Fibroblast of the aortic adventitia (primary cell): ENCODE measurements around the gene KIF22. TPM values are rescaled to one million over a fixed set of nuclear protein-coding genes. Genes with fewer than 3 reads are reported as not detected.
"Not testable (repeated sequence)": the region's sequence is repeated elsewhere in the genome, so short reads cannot be mapped to it uniquely, and the experiment has no call there.

Experiments used
- DNase-seq: peaks from one replicate; pipeline ENCODE4 v3.0.0-alpha.2; 2010; ENCODE audit warnings: low read depth
- H3K4me3 ChIP-seq: 2 replicates; pipeline ENCODE4 v1.5.1; 2011; ENCODE audit warnings: low read depth, mild to moderate bottlenecking, control low read depth, low read length, moderate library complexity
- total RNA-seq: library from RNA; depleted of rRNA; stranded (reverse); fragments of >200 nt; gene quantifications from 2 replicates; pipeline ENCODE4 v1.2.3, GENCODE V29; 2012; ENCODE audit warnings: low replicate concordance
- TF ChIP-seq, protein P1 (sequence below): IDR thresholded peaks from 2 replicates; pipeline ENCODE4 v1.5.1; 2011; ENCODE audit warnings: mild to moderate bottlenecking, low read length, control low read depth, inconsistent platforms; ENCODE audit not compliant: insufficient read depth

Gene KIF22
- total RNA-seq, 1 donor, result 52.4 TPM

DNA sequence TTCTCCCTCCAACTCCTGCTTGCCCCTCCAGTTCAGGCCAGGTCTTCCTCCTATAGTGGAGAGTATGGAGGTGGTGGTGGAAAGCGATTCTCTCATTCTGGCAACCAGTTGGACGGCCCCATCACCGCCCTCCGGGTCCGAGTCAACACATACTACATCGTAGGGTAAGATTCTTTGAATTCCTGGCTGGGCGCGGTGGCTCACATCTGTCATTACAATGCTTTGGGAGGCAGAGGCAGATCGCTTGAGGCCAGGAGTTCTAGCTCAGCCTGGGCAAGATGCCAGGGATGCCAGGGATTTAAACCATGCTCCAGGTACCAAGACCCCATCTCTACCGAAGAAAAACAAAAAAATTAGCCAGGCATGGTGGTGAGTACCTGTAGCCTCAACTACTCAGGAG is 11.1 kb upstream of the KIF22 start:
- TF ChIP-seq, protein P1, sequence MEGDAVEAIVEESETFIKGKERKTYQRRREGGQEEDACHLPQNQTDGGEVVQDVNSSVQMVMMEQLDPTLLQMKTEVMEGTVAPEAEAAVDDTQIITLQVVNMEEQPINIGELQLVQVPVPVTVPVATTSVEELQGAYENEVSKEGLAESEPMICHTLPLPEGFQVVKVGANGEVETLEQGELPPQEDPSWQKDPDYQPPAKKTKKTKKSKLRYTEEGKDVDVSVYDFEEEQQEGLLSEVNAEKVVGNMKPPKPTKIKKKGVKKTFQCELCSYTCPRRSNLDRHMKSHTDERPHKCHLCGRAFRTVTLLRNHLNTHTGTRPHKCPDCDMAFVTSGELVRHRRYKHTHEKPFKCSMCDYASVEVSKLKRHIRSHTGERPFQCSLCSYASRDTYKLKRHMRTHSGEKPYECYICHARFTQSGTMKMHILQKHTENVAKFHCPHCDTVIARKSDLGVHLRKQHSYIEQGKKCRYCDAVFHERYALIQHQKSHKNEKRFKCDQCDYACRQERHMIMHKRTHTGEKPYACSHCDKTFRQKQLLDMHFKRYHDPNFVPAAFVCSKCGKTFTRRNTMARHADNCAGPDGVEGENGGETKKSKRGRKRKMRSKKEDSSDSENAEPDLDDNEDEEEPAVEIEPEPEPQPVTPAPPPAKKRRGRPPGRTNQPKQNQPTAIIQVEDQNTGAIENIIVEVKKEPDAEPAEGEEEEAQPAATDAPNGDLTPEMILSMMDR, result no peak
- no peak overlapping the region for H3K4me3 ChIP-seq
- peak; percentile 27 for DNase-seq

DNA sequence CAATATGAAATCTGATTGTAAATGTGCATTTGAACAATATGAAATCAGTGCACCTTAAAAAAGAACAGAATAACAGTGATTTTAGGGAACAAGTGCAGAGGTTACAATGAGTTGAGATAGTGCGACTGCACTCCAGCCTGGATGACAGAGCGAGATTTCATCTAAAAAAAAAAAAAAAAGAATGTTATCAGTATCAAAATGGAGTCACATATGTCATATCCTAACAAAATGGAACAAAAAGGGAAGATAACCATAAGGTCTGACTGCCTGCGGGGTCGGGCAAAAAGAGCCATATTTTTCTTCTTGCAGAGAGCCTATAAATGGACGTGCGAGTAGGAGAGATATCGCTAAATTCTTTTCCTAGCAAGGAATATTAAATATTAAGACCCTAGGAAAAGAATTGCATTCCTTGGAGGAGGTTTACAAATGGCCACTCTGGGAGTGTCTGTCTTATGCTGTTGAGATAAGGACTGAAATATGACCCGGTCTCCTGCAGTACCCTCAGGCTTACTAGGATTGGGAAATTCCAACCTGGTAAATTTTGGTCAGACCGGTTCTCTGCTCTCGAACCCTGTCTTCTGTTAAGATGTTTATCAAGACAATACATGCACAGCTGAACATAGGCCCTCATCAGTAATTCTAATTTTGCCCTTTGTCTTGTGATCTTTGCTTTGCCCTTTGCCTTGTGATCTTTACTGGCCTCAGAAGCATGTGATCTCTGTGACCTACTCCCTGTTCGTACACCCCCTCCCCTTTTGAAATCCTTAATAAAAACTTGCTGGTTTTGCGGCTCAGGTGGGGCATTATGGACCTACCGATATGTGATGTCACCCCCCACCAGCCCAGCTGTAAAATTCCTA is 7.2 kb upstream of the KIF22 start:
- not testable (repeated sequence) for H3K4me3 ChIP-seq, DNase-seq

DNA sequence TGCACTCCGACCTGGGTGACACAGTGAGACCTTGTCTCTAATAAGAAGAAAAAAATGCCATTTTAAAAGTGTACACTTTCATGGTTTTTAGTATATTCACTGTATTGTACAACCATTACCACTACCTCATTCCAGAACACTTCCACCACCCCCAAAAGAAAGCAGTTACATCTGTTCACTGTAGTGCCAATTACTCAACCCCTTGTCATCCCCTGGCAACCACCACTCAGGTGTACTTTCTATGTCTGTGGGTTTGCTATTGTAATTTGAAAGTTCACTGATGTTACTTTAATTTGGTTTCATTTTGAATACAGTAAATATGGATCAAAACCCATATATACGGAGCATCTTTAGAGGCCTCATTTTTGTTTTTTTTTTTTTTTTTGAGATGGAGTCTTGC is 6.4 kb upstream of the KIF22 start:
- DNase-seq, result no peak
- TF ChIP-seq, protein P1, result no peak
- no peak overlapping the region for H3K4me3 ChIP-seq

DNA sequence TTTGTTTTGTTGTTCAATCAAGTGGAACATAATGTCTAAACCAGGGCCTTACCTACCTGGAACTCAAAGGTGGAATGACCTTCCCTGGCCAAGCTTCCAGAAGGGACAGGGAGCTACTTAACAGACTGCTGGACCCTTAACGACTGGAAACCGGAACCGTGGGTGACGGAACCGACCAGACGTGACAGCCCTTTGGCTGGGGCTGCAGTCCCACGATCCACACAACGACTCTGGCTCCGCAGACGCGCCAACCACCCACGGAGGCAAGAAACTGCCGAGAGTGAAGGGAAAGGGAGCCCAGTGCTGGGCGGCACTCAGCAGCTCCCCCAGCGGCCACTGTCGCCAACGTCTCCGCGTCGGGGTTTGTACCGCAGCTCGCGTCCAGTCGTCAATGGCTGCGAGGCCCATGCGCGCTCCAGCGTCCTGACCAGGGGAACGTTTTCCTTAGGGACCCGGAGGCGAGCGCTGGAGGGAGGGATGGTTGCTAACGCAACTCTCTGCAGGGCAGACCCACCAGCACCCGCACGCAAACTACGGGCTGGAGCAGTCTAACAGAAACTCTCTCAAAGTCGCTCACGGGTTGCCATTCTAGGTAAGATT is 5.5 kb upstream of the KIF22 start:
- peak overlapping the region; percentile 40 for H3K4me3 ChIP-seq
- TF ChIP-seq, protein P1, result peak; percentile 80
- peak; percentile 55 for DNase-seq

- H3K4me3 ChIP-seq, DNase-seq: not testable (repeated sequence)
These were observed 3.4 kb upstream of the KIF22 start for GRCh38 chr16:29787155-29787554.

DNA sequence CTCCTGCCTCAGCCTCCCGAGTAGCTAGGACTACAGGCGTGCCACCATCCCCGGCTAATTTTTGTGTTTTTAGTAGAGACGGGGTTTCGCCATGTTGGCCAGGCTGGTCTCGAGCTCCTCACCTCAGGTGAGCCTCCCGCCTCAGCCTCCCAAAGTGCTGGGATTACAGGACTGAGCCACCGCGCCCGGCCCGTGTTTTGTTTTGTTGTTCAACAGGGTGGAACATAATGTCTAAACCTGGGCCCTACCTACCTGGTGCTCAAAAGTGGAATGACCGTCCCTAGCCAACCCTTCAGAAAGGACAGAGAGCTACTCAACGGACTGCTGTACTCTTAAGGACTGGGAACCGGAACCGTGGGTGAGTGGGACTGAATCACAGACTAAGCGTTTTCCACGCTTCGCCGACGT is 772 bp upstream of the KIF22 start:
- TF ChIP-seq, protein P1, result no peak
- peak overlapping the region; percentile 74 for H3K4me3 ChIP-seq
- DNase-seq, result no peak

- TF ChIP-seq, protein P1, result no peak
- DNase-seq, result no peak
These were observed 646 bp downstream of the KIF22 start for GRCh38 chr16:29790949-29791844.

More at GRCh38 chr16:29790949-29791844, 646 bp downstream of the KIF22 start:
- peak overlapping the region; percentile 92 for H3K4me3 ChIP-seq
